ENCODE data around the gene MRPS2. TPM values are rescaled to one million over a fixed set of nuclear protein-coding genes. Genes with fewer than 3 reads are reported as not detected.

The MRPS2 gene
- total and polyA plus RNA-seq, 4 donors, result 10.9 to 71.8 (median 31.5) TPM

- Histone ChIP-seq H3K9ac (ENCODE audit: low read depth in 1 of 2, low read length in 2 of 2) (no peak overlapping the region), H3K27me3 (ENCODE audit: control insufficient read depth in 4 of 4, insufficient read depth in 4 of 4, low read length in 3 of 4) (no peaks in the 10 kb centered on the region), H3K36me3 (ENCODE audit: control insufficient read depth in 4 of 4, insufficient read depth in 3 of 4, low read depth in 1 of 4, low read length in 3 of 4) (peaks cover 0 to 32% (median 9%) of the 10 kb centered on the region in 4 donors), H3K9me3 (ENCODE audit: control insufficient read depth in 4 of 4, low read length in 3 of 4) (no peaks in the 10 kb centered on the region), H3K27ac (ENCODE audit: low read depth in 1 of 2, low read length in 2 of 2) (no peak overlapping the region), H3K4me1 (ENCODE audit: control insufficient read depth in 4 of 4, insufficient read depth in 4 of 4, low read length in 3 of 4) (peaks cover 4 to 30% (median 16%) of the 10 kb centered on the region in 4 donors), H3K4me3 (ENCODE audit: low read depth in 1 of 3, low read length in 3 of 3) (no peak overlapping the region)
- TF ChIP-seq ATF3 (IDR thresholded peaks at IDR 0.05), result no peak
- no peak for TF ChIP-seq FOXA2 (IDR thresholded peaks at IDR 0.05)
- no peak for TF ChIP-seq SP1 (IDR thresholded peaks at IDR 0.05)
- DNase-seq (ENCODE audit: low spot score), result no peak
- whole genome bisulfite sequencing, result 78% methylated on average over 8 of the region's 8 CpGs
Observed at GRCh38 chr9:135482015-135482754, 18.3 kb upstream of the MRPS2 start.

DNA sequence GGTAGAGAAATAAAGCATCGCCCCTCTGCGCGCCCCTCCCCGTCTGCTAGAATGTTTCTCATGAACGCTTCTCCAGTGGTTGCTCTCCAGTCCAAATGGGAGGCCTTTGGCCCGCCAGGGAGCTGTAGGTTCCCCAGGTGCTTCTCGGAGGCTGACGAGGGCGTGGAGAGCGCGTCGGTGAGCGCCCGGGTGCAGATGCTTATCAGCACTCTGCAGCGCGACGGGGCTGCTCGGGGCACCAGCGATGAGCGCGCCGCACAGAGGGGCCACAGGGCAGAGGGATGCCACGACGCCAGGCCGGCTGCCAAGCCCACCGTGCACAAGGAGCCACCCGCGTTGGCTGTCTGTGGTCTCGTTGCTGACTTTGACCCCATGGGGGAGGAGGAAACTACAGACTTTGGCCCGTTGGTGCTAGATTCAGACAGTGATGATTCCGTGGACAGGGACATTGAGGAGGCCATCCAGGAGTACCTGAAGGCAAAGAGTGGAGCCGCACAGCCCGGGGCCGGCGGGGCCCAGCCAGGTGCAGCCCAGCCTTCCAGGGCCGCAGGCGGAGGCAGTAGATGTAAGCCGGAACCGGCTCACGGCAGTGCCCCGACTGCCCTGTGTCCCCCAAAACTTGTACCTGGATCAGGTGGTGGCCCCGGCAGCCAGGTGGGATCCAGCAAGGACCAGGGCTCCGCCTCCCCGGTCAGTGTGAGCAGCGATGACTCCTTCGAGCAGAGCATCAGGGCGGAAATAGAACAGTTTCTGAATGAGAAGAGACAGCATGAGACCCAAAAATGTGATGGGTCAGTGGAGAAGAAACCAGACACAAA lies 15.8 kb upstream of the MRPS2 start:
- Histone ChIP-seq H3K4me1 (ENCODE audit: control insufficient read depth in 4 of 4, insufficient read depth in 4 of 4, low read length in 3 of 4) (peaks cover 7 to 35% (median 20%) of the 10 kb centered on the region in 4 donors), H3K27ac (ENCODE audit: low read depth in 1 of 2, low read length in 2 of 2) (no peak overlapping the region), H3K36me3 (ENCODE audit: control insufficient read depth in 4 of 4, insufficient read depth in 3 of 4, low read depth in 1 of 4, low read length in 3 of 4) (peaks cover 2 to 32% (median 10%) of the 10 kb centered on the region in 4 donors), H3K27me3 (ENCODE audit: control insufficient read depth in 4 of 4, insufficient read depth in 4 of 4, low read length in 3 of 4) (no peaks in the 10 kb centered on the region), H3K9ac (ENCODE audit: low read depth in 1 of 2, low read length in 2 of 2) (no peak overlapping the region), H3K4me3 (ENCODE audit: low read depth in 1 of 3, low read length in 3 of 3) (no peak overlapping the region), H3K9me3 (ENCODE audit: control insufficient read depth in 4 of 4, low read length in 3 of 4) (no peaks in the 10 kb centered on the region)
- TF ChIP-seq ATF3 (IDR thresholded peaks at IDR 0.05) (no peak), HNF4A (conservative IDR thresholded peaks at IDR 0.05) (no peak), JUND (IDR thresholded peaks at IDR 0.05) (no peak), YY1 (IDR thresholded peaks at IDR 0.05) (no peak), CTCF (IDR thresholded peaks at IDR 0.05; ENCODE audit: low read depth, low read length, missing input control) (no peak)
- no peak for DNase-seq (ENCODE audit: low spot score)
- WGBS, result 89% methylated on average over 47 of the region's 47 CpGs

DNA sequence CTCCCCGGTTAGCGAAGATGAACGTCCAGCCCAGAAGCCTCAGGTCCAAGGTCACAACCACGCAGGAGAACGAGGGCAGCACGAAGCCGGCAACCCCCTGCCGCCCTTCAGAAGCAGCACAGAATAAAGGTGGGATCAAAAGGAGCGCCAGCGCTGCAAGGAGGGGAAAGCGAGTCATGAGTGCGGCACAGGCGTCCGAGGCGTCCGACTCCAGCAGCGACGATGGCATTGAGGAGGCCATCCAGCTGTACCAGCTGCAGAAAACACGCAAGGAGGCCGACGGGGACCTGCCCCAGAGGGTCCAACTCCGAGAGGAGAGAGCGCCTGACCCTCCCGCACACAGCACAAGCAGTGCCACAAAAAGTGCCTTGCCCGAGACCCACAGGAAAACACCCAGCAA lies 15.1 kb upstream of the MRPS2 start:
- Histone ChIP-seq H3K27ac (ENCODE audit: low read depth in 1 of 2, low read length in 2 of 2) (no peak overlapping the region), H3K36me3 (ENCODE audit: control insufficient read depth in 4 of 4, insufficient read depth in 3 of 4, low read depth in 1 of 4, low read length in 3 of 4) (peaks cover 2 to 32% (median 10%) of the 10 kb centered on the region in 4 donors), H3K9ac (ENCODE audit: low read depth in 1 of 2, low read length in 2 of 2) (no peak overlapping the region), H3K27me3 (ENCODE audit: control insufficient read depth in 4 of 4, insufficient read depth in 4 of 4, low read length in 3 of 4) (no peaks in the 10 kb centered on the region), H3K9me3 (ENCODE audit: control insufficient read depth in 4 of 4, low read length in 3 of 4) (no peaks in the 10 kb centered on the region), H3K4me3 (ENCODE audit: low read depth in 1 of 3, low read length in 3 of 3) (no peak overlapping the region), H3K4me1 (ENCODE audit: control insufficient read depth in 4 of 4, insufficient read depth in 4 of 4, low read length in 3 of 4) (peaks cover 7 to 41% (median 26%) of the 10 kb centered on the region in 4 donors)
- no peak for TF ChIP-seq HNF4G (IDR thresholded peaks at IDR 0.05)
- WGBS, result 93% methylated on average over 25 of the region's 25 CpGs
- DNase-seq (ENCODE audit: low spot score), result no peak

GRCh38 chr9:135485832-135486231 lies 14.7 kb upstream of the MRPS2 start:
- no peak overlapping the region for H3K27ac ChIP-seq (ENCODE audit: low read depth in 1 of 2, low read length in 2 of 2)
- H3K4me1 ChIP-seq (ENCODE audit: control insufficient read depth in 4 of 4, insufficient read depth in 4 of 4, low read length in 3 of 4), result peaks cover 4 to 39% (median 24%) of the 10 kb centered on the region in 4 donors
- no peak overlapping the region for H3K9ac ChIP-seq (ENCODE audit: low read depth in 1 of 2, low read length in 2 of 2)
- no peak overlapping the region for H3K4me3 ChIP-seq (ENCODE audit: low read depth in 1 of 3, low read length in 3 of 3)
- DNase-seq (ENCODE audit: low spot score), result no peak
- peaks cover 2 to 32% (median 10%) of the 10 kb centered on the region in 4 donors for H3K36me3 ChIP-seq (ENCODE audit: control insufficient read depth in 4 of 4, insufficient read depth in 3 of 4, low read depth in 1 of 4, low read length in 3 of 4)
- H3K27me3 ChIP-seq (ENCODE audit: control insufficient read depth in 4 of 4, insufficient read depth in 4 of 4, low read length in 3 of 4), result no peaks in the 10 kb centered on the region
- WGBS, result 94% methylated on average over 21 of the region's 21 CpGs
- no peaks in the 10 kb centered on the region for H3K9me3 ChIP-seq (ENCODE audit: control insufficient read depth in 4 of 4, low read length in 3 of 4)
- no peak for TF ChIP-seq YY1 (IDR thresholded peaks at IDR 0.05)
- no peak for TF ChIP-seq FOXA1 (IDR thresholded peaks at IDR 0.05)
- no peak for TF ChIP-seq HNF4G (IDR thresholded peaks at IDR 0.05)
- TF ChIP-seq SP1 (IDR thresholded peaks at IDR 0.05), result no peak
- no peak for TF ChIP-seq REST (IDR thresholded peaks at IDR 0.05)
- no peak for TF ChIP-seq ATF3 (IDR thresholded peaks at IDR 0.05)
- TF ChIP-seq NR2F2 (IDR thresholded peaks at IDR 0.05), result no peak
- no peak for TF ChIP-seq JUND (IDR thresholded peaks at IDR 0.05)
- no peak for TF ChIP-seq ZBTB33 (IDR thresholded peaks at IDR 0.05)

Data from liver (tissue), 9 donors.